AG04449 (cell line): Measurements from ENCODE around the gene RGS14.

ENCODE experiments used
- CTCF ChIA-PET: fragments of 350-600 bp; formaldehyde crosslinking; extraction: SDS; loops from one replicate; lab custom pipeline; 2021; ENCODE audit warnings: antibody characterized with exemption; lab: Yijun Ruan, JAX
- POLR2A ChIA-PET: fragments of 400-600, 350-600 bp; formaldehyde crosslinking; extraction: SDS; loops from one replicate; lab custom pipeline; 2020; ENCODE audit warnings: antibody characterized with exemption, inconsistent platforms; lab: Yijun Ruan, JAX
- DNase-seq: peaks from one replicate; pipeline ENCODE4 v3.0.0-alpha.2; 2010; ENCODE audit warnings: low read depth, low spot score
- H3K4me3 ChIP-seq: 2 replicates; pipeline ENCODE4 v1.5.1; 2011; ENCODE audit warnings: low read depth, mild to moderate bottlenecking, control low read depth, low read length
- TF ChIP-seq, protein P1 (sequence below): IDR thresholded peaks from one replicate; pipeline ENCODE4 v1.5.1; 2011; ENCODE audit warnings: mild to moderate bottlenecking, moderate library complexity, low read length, control low read depth, inconsistent platforms; ENCODE audit not compliant: insufficient read depth; ENCODE audit errors: missing control alignments

Gene RGS14

GRCh38 chr5:177351392-177352329 is 6.1 kb upstream of the RGS14 start, which contains the start of gene LMAN2:
Gene LMAN2 (minus strand): TSS chr5:177351668. CDS start chr5:177351647, 21 bp downstream.
- POLR2A ChIA-PET: interaction anchor here (0.8 to 1.6 kb wide), 7 partner anchors 9 to 38 kb away, joined by 3 to 6 read pairs (median 3); no protein-coding TSS in a partner anchor
- CTCF ChIA-PET: interaction anchor here (0.6 to 6.9 kb wide), 17 partner anchors 10 to 237 kb away, joined by 3 to 58 read pairs (median 6); no protein-coding TSS in a partner anchor
- TF ChIP-seq, protein P1, sequence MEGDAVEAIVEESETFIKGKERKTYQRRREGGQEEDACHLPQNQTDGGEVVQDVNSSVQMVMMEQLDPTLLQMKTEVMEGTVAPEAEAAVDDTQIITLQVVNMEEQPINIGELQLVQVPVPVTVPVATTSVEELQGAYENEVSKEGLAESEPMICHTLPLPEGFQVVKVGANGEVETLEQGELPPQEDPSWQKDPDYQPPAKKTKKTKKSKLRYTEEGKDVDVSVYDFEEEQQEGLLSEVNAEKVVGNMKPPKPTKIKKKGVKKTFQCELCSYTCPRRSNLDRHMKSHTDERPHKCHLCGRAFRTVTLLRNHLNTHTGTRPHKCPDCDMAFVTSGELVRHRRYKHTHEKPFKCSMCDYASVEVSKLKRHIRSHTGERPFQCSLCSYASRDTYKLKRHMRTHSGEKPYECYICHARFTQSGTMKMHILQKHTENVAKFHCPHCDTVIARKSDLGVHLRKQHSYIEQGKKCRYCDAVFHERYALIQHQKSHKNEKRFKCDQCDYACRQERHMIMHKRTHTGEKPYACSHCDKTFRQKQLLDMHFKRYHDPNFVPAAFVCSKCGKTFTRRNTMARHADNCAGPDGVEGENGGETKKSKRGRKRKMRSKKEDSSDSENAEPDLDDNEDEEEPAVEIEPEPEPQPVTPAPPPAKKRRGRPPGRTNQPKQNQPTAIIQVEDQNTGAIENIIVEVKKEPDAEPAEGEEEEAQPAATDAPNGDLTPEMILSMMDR: no peak
- peak within 1 kb of the TSS; percentile 97 for H3K4me3 ChIP-seq
- DNase-seq: peak; percentile 80

- ChIA-PET POLR2A (no interaction called here), CTCF (interaction anchor here (0.5 to 6.9 kb wide), 5 partner anchors 13 to 239 kb away, joined by 3 to 58 read pairs (median 7); no protein-coding TSS in a partner anchor)
- TF ChIP-seq, protein P1: no peak
- DNase-seq: no peak
- H3K4me3 ChIP-seq: no peak overlapping the region
Observed at GRCh38 chr5:177353093-177353492, 4.6 kb upstream of the RGS14 start.

- no peak for DNase-seq
- no peak overlapping the region for H3K4me3 ChIP-seq
- POLR2A ChIA-PET: no interaction called here
- TF ChIP-seq, protein P1: no peak
- CTCF ChIA-PET: interaction anchor here (1.0 to 6.9 kb wide), 4 partner anchors 12 to 37 kb away, joined by 3 to 58 read pairs (median 6); no protein-coding TSS in a partner anchor
Observed at GRCh38 chr5:177354256-177354655, 3.5 kb upstream of the RGS14 start.

DNA sequence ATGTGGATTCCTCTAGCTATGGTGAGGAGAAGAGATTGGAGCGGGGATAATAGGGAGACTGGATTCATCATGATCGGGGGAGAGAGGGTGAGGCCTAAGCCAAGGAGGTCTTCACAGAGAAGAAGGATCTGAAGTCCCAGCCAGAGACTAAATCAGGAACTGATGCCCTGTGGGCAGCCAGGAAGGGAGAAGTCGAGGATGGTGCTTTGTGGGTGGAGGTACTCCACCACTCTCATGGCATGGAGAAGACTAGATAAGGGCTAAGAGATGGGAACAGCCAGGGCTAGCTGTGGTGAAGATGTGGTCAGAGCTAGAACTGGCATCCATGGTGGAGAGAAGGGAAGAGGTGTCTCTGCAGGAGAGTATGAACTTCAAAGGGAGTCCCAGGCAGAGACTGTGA is 3.0 kb upstream of the RGS14 start:
- POLR2A ChIA-PET: no interaction called here
- H3K4me3 ChIP-seq: no peak overlapping the region
- no peak for DNase-seq
- CTCF ChIA-PET: interaction anchor here (1.0 to 6.9 kb wide), 4 partner anchors 12 to 36 kb away, joined by 3 to 58 read pairs (median 6); no protein-coding TSS in a partner anchor
- TF ChIP-seq, protein P1: no peak

DNA sequence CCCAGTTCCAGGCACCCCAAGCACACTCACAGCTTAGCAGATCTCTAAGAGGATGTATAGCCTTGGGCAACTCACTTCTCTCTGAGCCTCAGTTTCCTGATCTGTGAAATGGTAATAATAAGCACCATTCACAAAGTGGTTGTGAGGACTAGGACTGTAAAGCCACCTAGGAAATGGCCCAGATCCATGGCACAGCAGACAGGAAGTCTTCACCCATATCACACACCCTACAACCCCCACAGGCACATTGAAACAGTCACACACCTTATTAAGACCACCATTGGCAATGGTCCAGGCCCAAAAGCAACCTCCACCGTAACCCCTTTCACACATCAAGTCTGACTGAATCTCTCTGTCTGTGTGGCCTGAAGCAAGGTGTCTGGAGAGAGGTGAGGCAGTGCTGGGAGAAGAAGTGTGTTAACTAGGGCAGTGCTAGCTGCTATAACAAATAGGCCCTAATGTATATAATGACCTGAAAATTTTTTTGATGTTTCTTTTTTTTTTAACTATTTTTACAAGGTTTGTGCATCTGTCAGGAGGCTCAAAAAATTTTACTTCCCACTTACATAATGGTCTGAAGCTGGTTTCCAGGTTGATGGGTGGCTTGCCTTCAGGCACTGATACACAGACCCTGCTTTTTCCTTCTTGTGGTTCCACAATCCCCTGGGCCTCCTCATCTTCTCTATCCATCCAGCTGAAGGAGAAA is 2.4 kb upstream of the RGS14 start:
- no peak for DNase-seq
- TF ChIP-seq, protein P1: no peak

More for the DNA sequence above, 2.4 kb upstream of the RGS14 start:
- no peak overlapping the region for H3K4me3 ChIP-seq
- POLR2A ChIA-PET: no interaction called here
- CTCF ChIA-PET: interaction anchor here (1.2 to 6.9 kb wide), 2 partner anchors 15 to 37 kb away, joined by 3 to 58 read pairs; no protein-coding TSS in a partner anchor
